Stimulated activated naive B cell treated with anti-CD40 and anti-IgM and Interleukin-4, amounts not matched to agents 10 μg/mL and 1 μg/mL and 100 μg/mL, for 72 hours (primary cell): Measurements from ENCODE around the gene NDUFAF8.

ENCODE experiments used
- ATAC-seq, 2 donors: fragments of 150-1000 bp; cut with Tn5 transposase; replicated peaks; 2 replicates each; pipeline ENCODE4 v1.10.0; 2021; ENCODE audit warnings: moderate library complexity in 1 of 2
- DNase-seq: peaks from one replicate; pipeline ENCODE4 v3.0.0; 2021
- H3K27ac Mint-ChIP-seq: one replicate; pipeline ENCODE4 v1.8.0; 2022; ENCODE audit warnings: mild to moderate bottlenecking, mixed read lengths
- H3K27me3 Mint-ChIP-seq, 2 donors: one replicate each; pipeline ENCODE4 v1.8.0; 2022; ENCODE audit warnings: mixed read lengths in 2 of 2
- H3K36me3 Mint-ChIP-seq, 2 donors: one replicate each; pipeline ENCODE4 v1.8.0; 2022; ENCODE audit warnings: mixed read lengths in 2 of 2, mild to moderate bottlenecking in 1 of 2
- H3K4me1 Mint-ChIP-seq, 2 donors: one replicate each; pipeline ENCODE4 v1.8.0; 2022; ENCODE audit warnings: mixed read lengths in 2 of 2, mild to moderate bottlenecking in 1 of 2
- H3K4me3 Mint-ChIP-seq, 2 donors: one replicate each; pipeline ENCODE4 v1.8.0; 2022; ENCODE audit warnings: mild to moderate bottlenecking in 2 of 2, mixed read lengths in 2 of 2, moderate library complexity in 1 of 2
- H3K9me3 Mint-ChIP-seq, 2 donors: one replicate each; pipeline ENCODE4 v1.8.0; 2022; ENCODE audit warnings: mixed read lengths in 2 of 2, mild to moderate bottlenecking in 1 of 2

Gene NDUFAF8, protein sequence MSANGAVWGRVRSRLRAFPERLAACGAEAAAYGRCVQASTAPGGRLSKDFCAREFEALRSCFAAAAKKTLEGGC

DNA sequence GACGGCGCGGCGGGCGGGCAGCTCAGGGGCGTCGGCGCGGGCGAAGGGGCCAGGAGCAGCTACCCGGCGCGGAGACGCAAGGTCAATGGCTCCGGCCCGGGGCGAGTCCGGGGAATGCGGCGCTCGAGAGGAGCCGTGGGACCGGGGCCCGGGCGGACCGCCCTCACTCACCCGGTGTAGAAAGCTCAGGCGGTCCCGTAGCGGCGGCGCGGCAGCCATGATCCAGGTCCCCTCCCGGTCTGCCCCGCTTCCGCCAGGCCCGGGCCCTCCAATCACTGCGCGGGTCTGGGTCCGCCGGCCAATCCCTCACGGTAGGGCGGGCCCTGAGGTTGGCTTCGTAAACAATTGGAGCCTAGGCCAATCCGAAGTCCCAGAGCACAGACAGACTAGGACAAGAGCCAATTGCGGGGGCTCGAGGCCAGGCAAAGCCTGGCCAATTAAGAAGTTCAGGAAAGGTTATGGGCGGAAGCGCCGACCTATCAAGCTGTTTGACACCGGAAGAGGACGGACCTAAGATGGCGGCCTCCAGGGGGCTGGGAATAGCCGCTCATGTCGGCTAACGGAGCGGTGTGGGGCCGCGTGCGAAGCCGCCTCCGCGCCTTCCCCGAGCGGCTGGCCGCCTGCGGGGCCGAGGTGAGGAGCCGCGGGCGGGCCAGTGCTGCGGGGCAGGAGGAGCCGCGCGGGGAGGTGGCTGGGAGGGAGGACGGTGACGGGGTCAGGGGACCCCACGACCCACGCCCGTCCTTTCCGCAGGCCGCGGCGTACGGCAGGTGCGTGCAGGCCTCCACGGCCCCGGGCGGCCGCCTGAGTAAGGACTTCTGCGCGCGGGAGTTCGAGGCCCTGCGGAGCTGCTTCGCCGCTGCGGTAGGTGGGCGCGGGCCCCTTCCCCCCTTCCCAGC, at the start of gene NDUFAF8, which contains the start of gene TEPSIN:
Gene NDUFAF8 (plus strand): TSS at position 504 of the 899 bp plus-strand sequence. CDS start 46 bp downstream, at position 550.
Gene TEPSIN (minus strand): TSS at position 241 of the 899 bp plus-strand sequence. CDS start 22 bp downstream, at position 219.
- peaks cover 35 to 60% of the 10 kb centered on the region in 2 donors for H3K4me1 Mint-ChIP-seq
- peaks cover 22 to 36% of the 10 kb centered on the region in 2 donors for H3K36me3 Mint-ChIP-seq
- ATAC-seq (peak; percentile 93 to 94), DNase-seq (peak; percentile 96)
- H3K9me3 Mint-ChIP-seq = no peaks in the 10 kb centered on the region
- H3K27ac Mint-ChIP-seq = peak within 1 kb of the TSS; percentile 99
- no peaks in the 10 kb centered on the region for H3K27me3 Mint-ChIP-seq
- peak within 1 kb of the TSS; percentile 94 to 97 for H3K4me3 Mint-ChIP-seq

DNA sequence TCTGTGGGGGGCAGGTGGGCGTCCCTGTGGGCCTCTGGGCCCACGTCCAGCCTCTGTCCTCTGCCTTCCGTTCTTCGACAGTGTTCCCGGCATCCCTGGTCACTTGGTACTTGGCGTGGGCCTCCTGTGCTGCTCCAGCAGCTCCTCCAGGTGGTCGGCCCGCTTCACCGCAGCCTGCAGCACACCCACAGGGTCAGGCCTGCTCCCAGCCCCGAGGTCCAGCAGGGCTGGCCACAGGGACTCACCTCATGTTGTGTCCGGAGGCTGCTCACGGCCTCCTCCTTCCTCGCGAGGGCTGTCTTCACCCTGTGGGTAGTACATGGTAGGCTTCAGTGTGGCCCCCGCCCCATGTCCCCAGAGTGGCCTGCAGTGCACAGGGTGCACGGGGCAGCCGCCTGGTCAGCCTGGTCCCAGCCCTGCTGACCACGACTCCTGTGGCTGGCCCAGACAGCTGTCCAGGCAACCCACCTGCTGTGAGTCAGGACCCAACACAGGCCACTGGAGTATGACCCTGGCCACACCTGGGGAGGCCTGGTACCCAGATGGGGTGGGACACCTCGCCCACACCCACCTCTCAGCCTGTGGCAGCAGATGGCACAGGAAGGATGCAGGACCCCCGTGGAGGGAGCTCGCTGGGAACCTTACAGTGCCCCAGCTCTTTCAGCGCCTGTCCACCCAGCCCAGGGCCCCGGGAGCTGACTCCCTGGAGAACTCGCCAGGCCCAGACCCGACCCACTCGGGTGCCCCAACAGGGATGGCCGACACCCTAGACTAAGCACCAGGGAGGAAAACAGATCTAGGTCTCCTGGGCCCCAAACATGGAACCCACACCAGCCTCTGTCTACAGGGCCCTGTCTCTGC, 49.2 kb upstream of the NDUFAF8 start:
- no peaks in the 10 kb centered on the region for H3K27me3 Mint-ChIP-seq
- peaks cover 0 to 2% of the 10 kb centered on the region in 2 donors for H3K4me1 Mint-ChIP-seq
- no peak for ATAC-seq
- DNase-seq = no peak
- H3K9me3 Mint-ChIP-seq = no peaks in the 10 kb centered on the region
- H3K4me3 Mint-ChIP-seq = no peak overlapping the region
- peaks cover 16 to 17% of the 10 kb centered on the region in 2 donors for H3K36me3 Mint-ChIP-seq
- H3K27ac Mint-ChIP-seq = no peak overlapping the region

DNA sequence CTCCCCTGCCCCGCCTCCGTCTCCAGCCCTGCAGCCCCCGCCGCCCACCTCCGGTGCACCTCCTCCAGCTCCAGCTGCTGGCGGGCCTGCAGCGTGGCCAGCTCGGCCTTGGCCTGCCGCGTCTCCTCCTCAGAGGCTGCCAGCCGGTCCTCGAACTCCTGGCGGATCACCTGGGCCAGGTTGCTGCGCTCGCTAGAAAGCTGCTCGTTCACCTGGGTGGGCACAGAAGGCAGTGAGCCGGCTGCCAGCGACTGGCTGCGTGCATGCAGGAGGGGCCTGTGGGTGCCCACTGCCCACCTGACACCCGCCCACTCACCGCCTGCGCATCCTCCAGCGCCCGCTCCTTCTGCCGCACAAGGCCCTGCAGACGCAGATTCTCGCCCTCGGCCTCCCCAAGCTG, 48.5 kb upstream of the NDUFAF8 start:
- no peaks in the 10 kb centered on the region for H3K27me3 Mint-ChIP-seq
- peaks cover 16 to 17% of the 10 kb centered on the region in 2 donors for H3K36me3 Mint-ChIP-seq
- peaks cover 0 to 2% of the 10 kb centered on the region in 2 donors for H3K4me1 Mint-ChIP-seq
- no peak overlapping the region for H3K4me3 Mint-ChIP-seq
- H3K9me3 Mint-ChIP-seq = no peaks in the 10 kb centered on the region
- ATAC-seq = no peak
- H3K27ac Mint-ChIP-seq = no peak overlapping the region
- DNase-seq = no peak

DNA sequence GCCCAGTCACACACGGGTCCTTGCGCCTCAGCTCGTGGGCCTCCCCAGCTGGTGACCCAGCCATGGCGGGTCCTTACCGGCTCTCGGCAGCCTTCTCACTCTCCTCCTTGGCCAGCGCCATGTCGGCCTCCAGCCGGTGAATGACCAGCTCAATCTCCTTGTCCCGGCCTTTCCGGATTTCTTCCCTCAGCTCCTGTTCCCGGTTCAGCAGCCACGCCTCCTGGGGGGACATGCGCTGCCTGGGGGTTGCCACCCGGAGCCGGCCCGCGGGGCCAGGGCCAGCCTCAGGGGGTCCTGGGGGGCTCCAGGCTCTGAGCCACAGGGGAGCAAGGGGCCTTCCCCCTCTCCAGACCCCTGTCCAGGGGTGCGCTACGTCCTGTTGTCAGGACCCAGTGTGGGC, 48.0 kb upstream of the NDUFAF8 start:
- no peak for ATAC-seq

DNA sequence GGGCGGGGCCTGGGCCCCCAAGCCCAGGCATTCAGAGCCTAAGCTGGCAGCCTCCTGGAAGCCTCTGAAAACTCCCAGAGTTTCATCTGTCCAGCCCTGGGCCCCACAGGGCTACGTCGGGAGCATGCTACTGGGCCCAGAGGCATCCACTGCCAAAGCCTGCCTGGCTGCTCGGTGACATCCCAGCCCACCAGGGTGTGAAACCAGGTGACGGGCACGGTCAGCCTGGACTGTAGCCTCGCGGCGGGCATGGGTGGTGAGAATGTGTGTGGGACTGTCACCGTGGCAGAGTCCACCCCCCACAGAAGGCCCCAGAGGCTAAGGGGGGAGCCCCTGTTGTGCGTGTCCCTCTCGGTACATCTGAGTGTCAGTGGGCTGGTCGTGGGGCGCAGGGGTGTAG, 47.5 kb upstream of the NDUFAF8 start:
- Mint-ChIP-seq H3K4me3 (no peak overlapping the region), H3K9me3 (no peaks in the 10 kb centered on the region), H3K27ac (peak overlapping the region; percentile 51), H3K36me3 (peaks cover 16 to 20% of the 10 kb centered on the region in 2 donors), H3K27me3 (no peaks in the 10 kb centered on the region), H3K4me1 (peaks cover 0 to 2% of the 10 kb centered on the region in 2 donors)
- ATAC-seq (no peak), DNase-seq (no peak)

More for the DNA sequence above, 48.0 kb upstream of the NDUFAF8 start:
- Mint-ChIP-seq H3K4me1 (peaks cover 0 to 2% of the 10 kb centered on the region in 2 donors), H3K36me3 (peaks cover 16 to 17% of the 10 kb centered on the region in 2 donors), H3K9me3 (no peaks in the 10 kb centered on the region), H3K4me3 (no peak overlapping the region), H3K27ac (no peak overlapping the region), H3K27me3 (no peaks in the 10 kb centered on the region)
- no peak for DNase-seq

DNA sequence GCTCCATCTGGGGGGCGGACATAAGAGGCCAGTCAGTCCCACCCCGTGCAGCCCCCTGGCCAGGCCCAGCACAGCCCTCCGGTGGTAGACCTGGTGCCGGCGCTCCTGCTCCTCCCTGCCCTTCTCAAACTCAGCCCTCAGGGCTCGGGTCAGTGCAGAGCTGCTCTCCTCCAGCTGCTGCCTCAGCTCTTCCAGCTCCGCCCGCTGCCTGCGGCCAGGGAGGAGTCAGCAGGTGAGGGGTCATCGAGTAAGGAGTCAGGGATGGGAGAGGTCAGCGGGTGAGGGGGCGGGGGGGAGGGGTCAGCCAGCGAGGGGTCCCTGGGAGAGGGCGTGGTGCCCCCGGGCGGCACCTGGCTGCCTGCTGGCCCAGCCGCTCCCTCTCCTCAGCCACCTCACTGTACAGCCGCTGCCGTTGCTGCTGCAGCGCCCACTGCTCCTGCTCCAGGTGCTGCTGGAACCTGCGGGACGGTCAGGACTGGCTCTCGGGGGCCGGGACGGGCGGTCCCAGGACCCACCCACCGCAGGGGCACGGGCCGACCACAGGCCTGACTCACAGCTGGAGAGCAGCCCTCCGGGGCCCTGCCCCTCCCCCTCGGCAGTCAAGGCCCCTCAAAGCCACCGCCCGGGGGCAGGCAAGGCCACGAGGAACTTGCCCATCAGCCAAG, 46.6 kb upstream of the NDUFAF8 start:
- Mint-ChIP-seq H3K4me3 (no peak overlapping the region), H3K4me1 (peaks cover 0 to 2% of the 10 kb centered on the region in 2 donors), H3K9me3 (no peaks in the 10 kb centered on the region), H3K27me3 (no peaks in the 10 kb centered on the region), H3K36me3 (peaks cover 16 to 20% of the 10 kb centered on the region in 2 donors), H3K27ac (no peak overlapping the region)
- DNase-seq (no peak), ATAC-seq (no peak)

DNA sequence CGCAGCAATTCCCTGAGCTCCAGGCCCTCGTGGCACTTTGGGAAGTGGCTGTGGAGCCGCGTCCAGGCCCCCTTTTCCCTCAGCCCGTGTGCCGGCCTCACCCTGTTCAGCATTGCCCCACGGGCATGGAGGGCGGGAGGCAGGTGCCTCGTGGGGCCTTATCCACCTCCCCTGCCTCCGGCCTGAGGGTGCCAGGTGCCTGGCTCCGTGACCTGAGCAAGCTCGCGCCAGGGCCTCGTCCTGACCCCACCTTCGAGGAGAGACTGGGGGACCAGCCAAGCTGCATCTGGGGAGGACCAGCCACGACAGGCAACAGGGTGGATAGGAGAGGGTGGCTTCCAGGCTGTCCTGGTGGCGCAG, 46.1 kb upstream of the NDUFAF8 start:
- H3K27me3 Mint-ChIP-seq = no peaks in the 10 kb centered on the region
- peaks cover 0 to 2% of the 10 kb centered on the region in 2 donors for H3K4me1 Mint-ChIP-seq
- no peak overlapping the region for H3K27ac Mint-ChIP-seq
- DNase-seq (no peak), ATAC-seq (no peak)
- H3K36me3 Mint-ChIP-seq = peaks cover 16 to 20% of the 10 kb centered on the region in 2 donors
- H3K9me3 Mint-ChIP-seq = no peaks in the 10 kb centered on the region
- H3K4me3 Mint-ChIP-seq = no peak overlapping the region

DNA sequence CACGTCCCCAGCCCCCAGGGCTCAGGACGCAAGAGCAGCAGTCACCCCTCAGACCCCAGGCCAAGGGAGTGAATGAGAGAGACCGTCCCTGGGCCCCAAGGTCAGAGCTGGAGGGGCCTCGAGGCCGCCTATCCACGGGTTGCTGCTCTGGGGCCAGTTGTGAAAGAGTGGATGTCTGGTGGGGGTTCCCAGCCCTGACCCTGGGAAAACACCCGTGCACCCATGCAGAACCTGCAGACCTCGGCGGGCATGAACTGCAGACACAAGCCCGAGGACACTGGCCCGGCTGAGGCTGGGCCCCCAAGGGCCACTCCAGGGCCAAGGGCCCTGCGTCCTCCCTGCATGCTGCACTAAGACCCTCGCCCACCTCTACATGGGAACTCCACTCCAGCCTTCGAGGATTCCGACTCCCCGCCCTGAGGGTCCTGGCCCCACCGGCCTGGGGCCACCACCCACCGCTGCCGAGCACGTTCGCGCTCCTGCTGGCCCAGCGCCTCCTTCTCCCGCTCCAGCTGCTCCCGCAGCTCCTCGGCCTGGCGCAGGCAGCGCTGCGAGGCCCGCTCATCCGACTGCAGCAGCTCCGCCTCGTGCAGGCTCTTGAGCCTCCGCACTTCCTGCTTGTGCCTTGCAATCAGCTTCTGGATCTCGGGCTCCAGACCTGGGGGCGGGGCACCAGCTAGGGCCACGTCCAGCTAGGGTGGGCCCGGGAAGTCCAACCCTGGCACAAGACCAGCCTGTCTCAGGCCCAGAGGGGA, 45.5 kb upstream of the NDUFAF8 start:
- H3K4me1 Mint-ChIP-seq = peaks cover 0 to 2% of the 10 kb centered on the region in 2 donors
- H3K4me3 Mint-ChIP-seq = no peak overlapping the region
- no peak for DNase-seq
- ATAC-seq = peak in 1 of 2 donors; percentile 59
- H3K9me3 Mint-ChIP-seq = no peaks in the 10 kb centered on the region
- peaks cover 20 to 23% of the 10 kb centered on the region in 2 donors for H3K36me3 Mint-ChIP-seq
- no peaks in the 10 kb centered on the region for H3K27me3 Mint-ChIP-seq
- no peak overlapping the region for H3K27ac Mint-ChIP-seq

DNA sequence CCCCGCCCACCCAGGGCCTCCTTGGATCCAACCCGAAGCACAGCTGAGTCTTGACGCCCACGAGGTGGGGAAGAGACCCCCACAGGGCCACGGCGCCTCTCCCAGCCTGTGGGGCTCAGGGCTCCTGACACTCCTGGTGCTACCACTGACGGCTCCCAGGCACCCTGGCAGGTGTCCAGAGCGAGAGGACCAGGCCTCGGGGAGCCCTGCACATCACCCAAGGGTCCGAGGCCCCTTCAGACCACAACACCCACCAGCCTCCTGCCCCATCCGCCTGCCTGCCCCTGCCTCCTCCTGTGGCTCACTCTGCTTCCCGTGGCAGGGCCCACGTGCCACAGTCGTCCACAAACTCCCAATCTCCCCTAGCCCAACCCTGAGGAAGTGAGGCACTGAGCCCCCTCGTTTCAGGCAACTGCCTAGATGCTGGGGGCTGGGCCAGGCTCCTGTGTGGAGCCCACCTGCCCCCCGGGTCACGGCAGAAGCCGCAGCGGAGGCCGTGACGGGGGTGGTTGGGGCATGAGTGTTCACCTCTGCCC, 44.8 kb upstream of the NDUFAF8 start:
- DNase-seq = no peak
- Mint-ChIP-seq H3K36me3 (peaks cover 17 to 18% of the 10 kb centered on the region in 2 donors), H3K4me3 (no peak overlapping the region), H3K4me1 (peaks cover 0 to 2% of the 10 kb centered on the region in 2 donors), H3K27ac (peak overlapping the region; percentile 76), H3K9me3 (no peaks in the 10 kb centered on the region), H3K27me3 (no peaks in the 10 kb centered on the region)
- ATAC-seq = no peak

DNA sequence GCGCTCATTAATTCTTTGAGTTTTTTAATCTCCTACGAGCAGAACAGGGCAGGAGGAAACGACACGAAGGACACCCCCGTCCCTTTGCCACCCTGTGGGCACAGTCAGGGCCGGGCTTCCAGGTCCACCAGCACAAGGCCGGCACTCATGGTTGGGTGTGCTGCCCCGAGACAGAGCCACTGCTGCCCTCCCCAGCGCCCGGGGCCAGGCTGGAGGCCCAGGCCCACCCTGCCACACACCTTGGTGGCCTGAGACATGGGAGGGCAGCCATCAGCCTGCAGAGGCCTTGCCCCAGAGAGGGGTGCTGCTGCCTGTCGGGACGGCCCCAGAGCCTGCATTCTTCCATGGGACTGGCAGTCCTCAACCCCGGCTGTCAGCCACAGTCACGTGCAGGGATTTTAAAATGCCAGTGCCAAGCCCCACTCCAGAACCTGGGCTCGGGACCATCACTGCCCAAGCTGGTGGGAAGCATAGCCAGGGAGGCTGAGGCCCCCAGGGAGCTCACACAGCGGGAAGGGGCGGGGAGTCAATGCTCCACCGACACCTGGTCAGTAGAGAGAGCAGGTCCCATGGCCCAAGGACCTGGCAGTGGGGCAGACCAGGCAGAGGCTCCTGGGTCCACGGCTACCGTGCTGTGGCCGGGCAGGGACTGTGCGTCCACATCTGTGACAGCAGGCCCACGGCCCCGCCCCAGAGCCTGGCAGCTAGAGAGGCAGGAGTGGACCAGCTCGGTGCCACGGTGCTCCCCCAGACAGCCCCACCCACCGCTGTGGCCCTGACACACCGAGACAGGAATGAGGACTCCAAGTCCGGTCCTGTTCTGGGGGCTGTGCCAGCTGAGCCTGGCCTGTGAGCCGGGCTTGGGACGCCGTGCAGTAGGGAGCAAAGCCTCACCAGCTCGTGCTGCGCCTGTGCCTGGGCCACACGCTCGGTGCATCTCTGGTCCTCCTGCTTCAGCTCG, 43.9 kb upstream of the NDUFAF8 start:
- peaks cover 15 to 18% of the 10 kb centered on the region in 2 donors for H3K36me3 Mint-ChIP-seq
- no peak for ATAC-seq
- no peaks in the 10 kb centered on the region for H3K9me3 Mint-ChIP-seq
- no peak overlapping the region for H3K27ac Mint-ChIP-seq
- no peak overlapping the region for H3K4me3 Mint-ChIP-seq
- H3K4me1 Mint-ChIP-seq = peaks cover 0 to 2% of the 10 kb centered on the region in 2 donors
- DNase-seq = no peak
- no peaks in the 10 kb centered on the region for H3K27me3 Mint-ChIP-seq

DNA sequence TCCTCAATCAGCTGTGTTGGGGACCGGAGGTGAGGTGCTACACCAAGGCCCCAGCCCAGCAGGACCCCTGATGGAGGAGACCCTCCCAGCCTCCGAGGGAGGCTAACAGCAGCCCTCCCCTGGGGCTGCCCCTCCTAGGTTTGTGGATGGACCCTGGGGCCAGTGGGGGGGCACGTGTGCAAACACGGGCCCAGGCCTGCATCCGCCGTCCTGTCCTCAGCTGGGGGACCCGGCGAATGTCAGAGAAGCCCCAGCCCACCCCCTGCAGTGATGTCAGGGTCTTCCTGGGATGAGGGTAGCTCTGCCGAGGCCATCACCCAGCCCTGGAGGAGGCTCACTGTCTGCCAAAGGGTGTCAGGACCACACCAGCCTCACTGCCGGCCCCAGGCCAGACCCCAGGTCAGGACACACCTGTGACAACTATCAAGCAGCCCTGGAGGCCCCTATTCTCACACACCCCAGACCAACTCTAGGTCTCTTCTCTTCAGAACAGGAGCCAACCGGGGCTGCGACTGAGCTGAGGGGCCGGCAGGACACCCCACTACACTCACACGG, 43.1 kb upstream of the NDUFAF8 start:
- no peak overlapping the region for H3K4me3 Mint-ChIP-seq
- H3K36me3 Mint-ChIP-seq = peaks cover 14 to 18% of the 10 kb centered on the region in 2 donors
- H3K9me3 Mint-ChIP-seq = no peaks in the 10 kb centered on the region
- no peak for ATAC-seq
- DNase-seq = no peak
- H3K27me3 Mint-ChIP-seq = no peaks in the 10 kb centered on the region
- H3K4me1 Mint-ChIP-seq = peaks cover 0 to 2% of the 10 kb centered on the region in 2 donors
- no peak overlapping the region for H3K27ac Mint-ChIP-seq
